NOMO-1 treated with DMSO at 0.1 percent for 48 hours (cell line): Measurements from ENCODE around the gene PNISR.
A peak's percentile ranks its signal among the peaks of the same experiment; 100 is the strongest.

ENCODE experiments used
- DNase-seq: peaks from one replicate; lab custom pipeline; 2025; ENCODE audit not compliant: unreplicated experiment; lab: John Stamatoyannopoulos, UW

The PNISR gene

GRCh38 chr6:99409672-99410071 is 15.4 kb downstream of the PNISR start:
- no peak for DNase-seq

- no peak for DNase-seq
Measured at GRCh38 chr6:99407076-99407475, 18.0 kb downstream of the PNISR start.

- peak; percentile 51 for DNase-seq
Measured at GRCh38 chr6:99402448-99402847, 22.7 kb downstream of the PNISR start.

DNA sequence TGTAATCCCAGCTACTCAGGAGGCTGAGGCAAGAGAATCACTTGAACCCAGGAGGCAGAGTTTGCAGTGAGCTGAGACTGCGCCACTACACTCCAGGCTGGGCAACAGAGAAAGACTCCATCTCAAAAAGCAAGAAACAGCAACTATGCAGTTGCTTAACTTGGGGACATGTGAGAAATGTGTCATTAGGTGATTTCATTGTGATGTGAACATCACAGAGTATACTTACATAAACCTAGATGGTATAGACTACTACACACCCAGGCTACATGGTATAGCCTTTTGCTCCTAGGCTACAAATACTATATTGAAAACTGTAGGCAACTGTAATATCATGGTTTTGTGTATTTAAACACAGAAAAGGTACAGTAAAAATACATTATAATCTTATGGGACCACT is 27.8 kb downstream of the PNISR start:
- no peak for DNase-seq

DNA sequence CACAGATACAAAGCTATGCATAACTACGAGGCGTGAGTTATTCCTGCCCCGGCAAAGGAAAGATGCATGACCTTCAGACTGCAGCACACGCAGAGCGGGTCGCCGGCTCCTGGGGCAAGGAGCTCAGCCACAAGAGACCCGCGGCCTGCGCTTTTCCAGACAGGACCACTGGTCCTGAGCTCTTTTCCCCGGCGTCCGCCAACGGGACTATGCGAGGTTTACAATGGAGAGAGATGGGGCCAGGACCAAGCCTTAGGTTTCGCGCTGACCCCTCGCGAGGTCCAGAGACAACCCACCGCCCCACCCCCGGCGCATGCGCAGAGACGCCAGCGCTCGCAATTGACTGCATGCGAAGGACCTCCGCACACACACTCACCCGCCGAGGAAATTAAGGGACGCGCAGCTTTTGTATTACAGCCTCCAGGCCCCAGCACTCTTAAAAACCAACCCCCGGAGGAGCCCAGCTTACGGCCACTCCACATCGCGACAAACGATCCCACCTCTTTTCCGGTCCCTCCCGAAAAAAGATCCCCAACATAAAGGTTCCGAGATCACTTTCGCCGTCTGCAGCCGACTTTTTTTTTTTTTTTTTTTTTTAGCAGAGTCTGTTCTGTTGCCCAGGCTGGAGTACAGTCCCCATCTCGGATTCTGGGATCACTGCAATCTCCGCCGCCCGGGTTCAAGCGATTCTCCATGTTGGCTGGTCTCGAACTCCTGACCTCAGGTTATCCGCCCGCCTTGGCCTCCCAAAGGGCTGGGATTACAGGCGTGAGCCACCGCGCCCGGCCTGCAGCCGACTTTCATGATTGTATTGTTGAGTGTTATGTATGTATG is 31.2 kb downstream of the PNISR start, which contains the start of gene COQ3:
Gene COQ3 (minus strand): TSS at position 498 of the 834 bp plus-strand sequence. CDS start 16 bp downstream, at position 482.
- peak; percentile 50 for DNase-seq

GRCh38 chr6:99393366-99393697 is 31.8 kb downstream of the PNISR start:
- DNase-seq, result no peak

GRCh38 chr6:99390896-99391295 is 34.2 kb downstream of the PNISR start:
- DNase-seq, result no peak

GRCh38 chr6:99384507-99384906 is 40.6 kb downstream of the PNISR start:
- DNase-seq, result no peak

DNA sequence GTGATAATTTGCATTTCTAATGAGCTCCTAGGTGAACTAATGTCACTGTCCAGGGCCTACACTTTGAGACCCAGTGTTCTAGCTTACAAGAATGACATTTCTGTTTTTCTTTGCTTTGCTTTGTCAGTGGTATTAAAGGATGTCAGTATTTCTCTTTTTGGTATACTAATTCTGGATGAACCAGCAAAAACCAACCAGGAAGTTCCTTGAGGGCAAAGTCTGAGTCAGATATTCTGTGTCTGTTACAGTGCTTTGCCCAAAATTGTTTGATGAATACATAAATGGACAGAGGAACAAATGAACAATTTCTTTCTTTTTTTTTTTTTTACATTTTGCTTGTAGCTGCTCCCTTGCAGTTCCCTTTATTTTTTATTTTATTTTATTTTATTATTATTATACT is 46.5 kb downstream of the PNISR start:
- no peak for DNase-seq

- DNase-seq, result no peak
Measured at GRCh38 chr6:99369533-99369932, 55.6 kb downstream of the PNISR start.

GRCh38 chr6:99366852-99367251 is 58.3 kb downstream of the PNISR start:
- no peak for DNase-seq

GRCh38 chr6:99364026-99364425 is 61.1 kb downstream of the PNISR start:
- DNase-seq, result no peak

GRCh38 chr6:99362678-99363268 is 62.3 kb downstream of the PNISR start:
- DNase-seq, result no peak

DNA sequence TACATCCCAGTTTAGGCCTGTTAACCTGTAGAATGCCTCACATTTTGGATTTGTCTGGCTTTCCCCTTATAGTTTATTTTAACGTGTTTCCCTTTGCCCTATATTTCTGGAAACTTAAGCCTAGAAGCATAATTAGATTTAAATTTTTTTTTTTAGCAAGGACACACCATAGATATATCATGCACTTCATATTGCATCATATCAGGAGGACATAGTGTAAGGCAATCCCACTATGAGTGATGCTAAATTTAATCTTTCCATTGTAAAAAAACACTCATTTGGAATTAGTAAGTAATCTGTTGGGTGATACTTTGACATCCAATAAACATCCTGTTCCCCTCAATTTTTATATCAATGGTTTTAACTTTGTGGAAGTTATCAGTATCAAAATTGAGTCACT is 65.3 kb downstream of the PNISR start:
- DNase-seq, result no peak

DNA sequence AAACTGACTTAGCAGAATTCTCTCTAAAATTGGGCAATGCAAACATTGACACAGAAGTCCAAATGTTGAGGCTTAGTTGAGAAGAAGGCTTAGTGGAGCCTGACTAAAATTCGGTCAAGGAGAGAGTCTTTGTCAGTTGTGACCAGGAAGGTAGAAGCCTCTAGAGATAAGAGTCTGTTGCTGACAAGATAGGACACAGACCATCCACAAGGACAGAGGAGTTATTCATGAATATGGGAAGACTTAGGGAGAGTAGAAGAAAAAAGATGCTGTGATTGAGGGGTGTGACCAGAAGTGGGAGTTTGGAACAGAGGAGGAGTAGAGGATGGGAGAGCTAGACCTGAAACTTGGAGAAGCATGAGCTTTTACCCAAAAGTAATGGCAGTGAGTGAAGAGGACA is 68.5 kb downstream of the PNISR start:
- no peak for DNase-seq

GRCh38 chr6:99354983-99355382 is 70.1 kb downstream of the PNISR start:
- DNase-seq, result no peak

- no peak for DNase-seq
Measured at GRCh38 chr6:99353126-99353525, 72.0 kb downstream of the PNISR start.

DNA sequence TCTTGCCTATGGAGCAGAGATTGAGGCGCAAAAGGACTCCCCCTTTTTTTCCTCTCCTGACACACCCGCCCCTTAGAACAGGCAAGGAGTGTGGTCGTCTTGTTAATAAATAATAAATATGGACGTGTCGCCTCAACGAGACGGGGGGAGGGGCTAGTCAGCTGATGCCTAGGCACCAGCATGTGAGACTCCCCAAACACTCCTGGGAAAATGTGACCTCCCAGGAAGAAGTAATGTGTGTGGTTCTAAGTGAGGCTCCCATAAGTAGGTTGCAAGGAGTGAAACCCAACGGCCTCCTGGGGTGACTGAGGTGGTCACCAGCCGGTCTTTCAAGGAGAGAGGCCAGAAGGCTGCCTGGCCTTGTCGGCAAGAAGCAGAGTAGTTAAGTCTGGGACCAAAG is 74.5 kb downstream of the PNISR start:
- no peak for DNase-seq

- DNase-seq, result no peak
Measured at GRCh38 chr6:99349171-99350141, 75.7 kb downstream of the PNISR start, which contains the start of gene FAXC. TSS of gene FAXC (minus strand) at chr6:99349674. CDS start at chr6:99349372, 302 bp downstream.

DNA sequence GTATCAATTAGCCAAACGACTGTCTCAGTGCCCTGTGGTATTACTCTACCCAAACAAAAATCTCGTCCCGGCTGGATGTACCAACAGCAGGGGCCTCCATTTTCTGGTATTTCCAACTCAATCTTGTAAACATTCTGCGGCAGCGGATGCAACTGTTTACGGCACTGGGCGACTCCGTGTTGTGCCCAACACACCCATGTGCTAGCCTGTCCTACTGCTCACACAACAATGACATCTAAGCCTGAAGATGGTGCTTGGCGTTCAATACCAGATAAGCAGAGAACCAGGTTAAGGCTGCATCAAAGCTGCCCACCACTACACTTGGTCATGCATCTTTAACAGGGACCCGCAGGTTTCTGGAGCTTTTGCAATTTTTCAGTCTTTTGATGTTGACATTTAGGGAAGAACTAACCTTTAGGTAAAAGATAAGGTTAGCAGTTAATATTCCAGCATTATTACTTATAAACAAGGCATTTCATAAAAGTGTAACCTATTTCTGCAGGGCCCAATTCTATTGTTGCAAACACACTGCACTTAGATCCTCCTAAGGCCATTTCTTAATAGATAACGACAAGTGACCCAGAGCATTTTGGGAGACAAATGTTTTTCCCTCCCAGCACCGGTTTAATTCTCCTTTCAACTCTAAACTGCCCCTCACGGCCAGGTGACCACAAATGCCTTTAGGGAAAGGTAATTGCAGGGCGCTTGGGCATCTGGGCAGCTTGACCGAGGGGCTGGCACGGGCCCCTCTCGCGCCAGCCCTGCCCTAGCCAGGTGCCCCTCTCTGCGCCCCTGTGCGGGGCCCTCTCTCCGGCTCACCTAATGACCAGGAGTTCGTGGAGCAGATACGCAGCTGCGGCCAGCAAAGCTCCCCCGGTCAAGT is 76.6 kb downstream of the PNISR start:
- no peak for DNase-seq
